Neural progenitor cell (in vitro differentiated cells): Measurements from ENCODE around the gene VRK3. TPM values are rescaled to one million over a fixed set of nuclear protein-coding genes. Genes with fewer than 3 reads are reported as not detected.

Experiments used
- DNase-seq: peaks from one replicate; pipeline ENCODE4 v3.0.0-alpha.2; 2016; ENCODE audit warnings: low spot score
- H2AFZ ChIP-seq: fragments of 200-600 bp; sonication (generic); replicated peaks from 2 replicates; pipeline ENCODE4 v1.6.1; 2016; ENCODE audit warnings: antibody characterized with exemption
- H3F3A ChIP-seq: fragments of 200-600 bp; sonication (generic); 2 replicates; pipeline ENCODE4 v1.6.1; 2016; ENCODE audit warnings: antibody characterized with exemption, low read depth
- H3K27ac ChIP-seq: fragments of 200-600 bp; sonication (generic); 2 replicates; pipeline ENCODE4 v1.5.1; 2016; ENCODE audit warnings: mild to moderate bottlenecking
- H3K27me3 ChIP-seq: fragments of 200-600 bp; sonication (generic); 2 replicates; pipeline ENCODE4 v1.6.1; 2016; ENCODE audit warnings: mild to moderate bottlenecking, moderate library complexity
- H3K36me3 ChIP-seq: fragments of 200-600 bp; sonication (generic); 2 replicates; pipeline ENCODE4 v1.5.1; 2016
- H3K4me1 ChIP-seq: fragments of 200-600 bp; sonication (generic); 2 replicates; pipeline ENCODE4 v1.6.1; 2016; ENCODE audit warnings: mixed run types
- H3K4me2 ChIP-seq: fragments of 200-600 bp; sonication (generic); 2 replicates; pipeline ENCODE4 v1.6.1; 2016
- H3K4me3 ChIP-seq: fragments of 200-600 bp; sonication (generic); 2 replicates; pipeline ENCODE4 v1.5.1; 2016
- H3K79me2 ChIP-seq: fragments of 200-600 bp; sonication (generic); 2 replicates; pipeline ENCODE4 v1.6.1; 2016; ENCODE audit warnings: low read depth
- H3K9ac ChIP-seq: fragments of 200-600 bp; sonication (generic); 2 replicates; pipeline ENCODE4 v1.6.1; 2016
- H3K9me3 ChIP-seq: fragments of 200-600 bp; sonication (generic); 2 replicates; pipeline ENCODE4 v1.5.1; 2016; ENCODE audit warnings: low read depth
- H4K20me1 ChIP-seq: fragments of 200-600 bp; sonication (generic); 2 replicates; pipeline ENCODE4 v1.6.1; 2016; ENCODE audit warnings: low read depth
- H3K27ac Mint-ChIP-seq: 3 replicates; pipeline ENCODE4 v1.8.0; 2021; ENCODE audit warnings: mixed read lengths
- H3K27me3 Mint-ChIP-seq: 2 replicates; pipeline ENCODE4 v1.8.0; 2022; ENCODE audit warnings: low read depth, mild to moderate bottlenecking, inconsistent platforms, moderate library complexity, mixed read lengths; ENCODE audit not compliant: insufficient read depth
- H3K36me3 Mint-ChIP-seq: 3 replicates; pipeline ENCODE4 v1.8.0; 2021; ENCODE audit warnings: mixed read lengths
- H3K4me1 Mint-ChIP-seq: 3 replicates; pipeline ENCODE4 v1.8.0; 2021; ENCODE audit warnings: mixed read lengths
- H3K4me3 Mint-ChIP-seq: 3 replicates; pipeline ENCODE4 v1.8.0; 2021; ENCODE audit warnings: mild to moderate bottlenecking, moderate library complexity, mixed read lengths
- H3K9me3 Mint-ChIP-seq: 3 replicates; pipeline ENCODE4 v1.8.0; 2020; ENCODE audit warnings: mixed read lengths
- CTCF ChIP-seq: fragments of 200-600 bp; sonication (generic); IDR thresholded peaks from 2 replicates; pipeline ENCODE4 v1.5.1; 2017; ENCODE audit warnings: antibody characterized with exemption, mild to moderate bottlenecking
- EZH2 ChIP-seq: fragments of 200-600 bp; sonication (generic); IDR thresholded peaks from 2 replicates; pipeline ENCODE4 v1.6.1; 2017; ENCODE audit warnings: antibody characterized with exemption, mild to moderate bottlenecking, moderate library complexity
- EZH2phosphoT487 ChIP-seq: fragments of 200-600 bp; sonication (generic); IDR thresholded peaks from 2 replicates; pipeline ENCODE4 v1.6.1; 2017; ENCODE audit warnings: antibody characterized with exemption
- total RNA-seq: library from RNA; depleted of rRNA; stranded (reverse); fragments of >200 nt; gene quantifications from 2 replicates; pipeline ENCODE4 v1.2.3, GENCODE V29; 2015; ENCODE audit warnings: low replicate concordance

VRK3 gene
- total RNA-seq, 1 donor from 2014 or later = 21.6 TPM

GRCh38 chr19:49954933-49955332, 70.2 kb downstream of the VRK3 start:
- H3K36me3 ChIP-seq = no peaks in the 10 kb centered on the region
- no peak overlapping the region for H2AFZ ChIP-seq
- H3K27ac Mint-ChIP-seq = no peak overlapping the region
- H3K36me3 Mint-ChIP-seq = no peaks in the 10 kb centered on the region
- H3K27me3 ChIP-seq = no peaks in the 10 kb centered on the region
- H4K20me1 ChIP-seq = no peaks in the 10 kb centered on the region
- DNase-seq = no peak
- H3K9me3 ChIP-seq = no peaks in the 10 kb centered on the region
- H3F3A ChIP-seq = no peaks in the 10 kb centered on the region
- no peak for TF ChIP-seq EZH2
- no peak for TF ChIP-seq CTCF
- no peak for TF ChIP-seq EZH2phosphoT487
- H3K9ac ChIP-seq = no peak overlapping the region
- no peak overlapping the region for H3K4me3 Mint-ChIP-seq
- H3K4me3 ChIP-seq = no peak overlapping the region
- peaks cover 3% of the 10 kb centered on the region for H3K27me3 Mint-ChIP-seq
- peaks cover 23% of the 10 kb centered on the region for H3K4me1 Mint-ChIP-seq
- no peaks in the 10 kb centered on the region for H3K9me3 Mint-ChIP-seq
- H3K79me2 ChIP-seq = no peaks in the 10 kb centered on the region
- no peaks in the 10 kb centered on the region for H3K4me1 ChIP-seq
- H3K4me2 ChIP-seq = no peak overlapping the region
- H3K27ac ChIP-seq = no peak overlapping the region

- Histone ChIP-seq H3K9me3 (no peaks in the 10 kb centered on the region), H3K79me2 (no peaks in the 10 kb centered on the region), H3F3A (no peaks in the 10 kb centered on the region), H4K20me1 (no peaks in the 10 kb centered on the region), H3K36me3 (no peaks in the 10 kb centered on the region), H3K27ac (no peak overlapping the region), H2AFZ (no peak overlapping the region), H3K27me3 (no peaks in the 10 kb centered on the region), H3K4me1 (no peaks in the 10 kb centered on the region), H3K4me3 (no peak overlapping the region), H3K9ac (no peak overlapping the region), H3K4me2 (no peak overlapping the region)
- Mint-ChIP-seq H3K27me3 (peaks cover 3% of the 10 kb centered on the region), H3K4me1 (peaks cover 26% of the 10 kb centered on the region), H3K36me3 (no peaks in the 10 kb centered on the region), H3K4me3 (no peak overlapping the region), H3K9me3 (no peaks in the 10 kb centered on the region), H3K27ac (peak overlapping the region; percentile 30)
- DNase-seq = no peak
- no peak for TF ChIP-seq CTCF
- no peak for TF ChIP-seq EZH2
- no peak for TF ChIP-seq EZH2phosphoT487
These were observed 70.9 kb downstream of the VRK3 start for GRCh38 chr19:49954092-49954829.

GRCh38 chr19:49953416-49953815, 71.8 kb downstream of the VRK3 start:
- no peaks in the 10 kb centered on the region for H4K20me1 ChIP-seq
- no peaks in the 10 kb centered on the region for H3K36me3 ChIP-seq
- H3K27ac ChIP-seq = no peak overlapping the region
- Mint-ChIP-seq H3K9me3 (no peaks in the 10 kb centered on the region), H3K4me3 (peak overlapping the region; percentile 16), H3K27ac (no peak overlapping the region), H3K4me1 (peaks cover 26% of the 10 kb centered on the region), H3K27me3 (peaks cover 3% of the 10 kb centered on the region), H3K36me3 (no peaks in the 10 kb centered on the region)
- no peaks in the 10 kb centered on the region for H3K4me1 ChIP-seq
- no peak overlapping the region for H2AFZ ChIP-seq
- no peaks in the 10 kb centered on the region for H3K79me2 ChIP-seq
- no peaks in the 10 kb centered on the region for H3K27me3 ChIP-seq
- no peak for TF ChIP-seq EZH2phosphoT487
- no peak for TF ChIP-seq EZH2
- no peak for TF ChIP-seq CTCF
- no peaks in the 10 kb centered on the region for H3F3A ChIP-seq
- no peak for DNase-seq
- H3K4me2 ChIP-seq = no peak overlapping the region
- no peak overlapping the region for H3K9ac ChIP-seq
- H3K4me3 ChIP-seq = no peak overlapping the region
- H3K9me3 ChIP-seq = no peaks in the 10 kb centered on the region
